ENCODE results near the gene TTC7B.

The TTC7B gene

DNA sequence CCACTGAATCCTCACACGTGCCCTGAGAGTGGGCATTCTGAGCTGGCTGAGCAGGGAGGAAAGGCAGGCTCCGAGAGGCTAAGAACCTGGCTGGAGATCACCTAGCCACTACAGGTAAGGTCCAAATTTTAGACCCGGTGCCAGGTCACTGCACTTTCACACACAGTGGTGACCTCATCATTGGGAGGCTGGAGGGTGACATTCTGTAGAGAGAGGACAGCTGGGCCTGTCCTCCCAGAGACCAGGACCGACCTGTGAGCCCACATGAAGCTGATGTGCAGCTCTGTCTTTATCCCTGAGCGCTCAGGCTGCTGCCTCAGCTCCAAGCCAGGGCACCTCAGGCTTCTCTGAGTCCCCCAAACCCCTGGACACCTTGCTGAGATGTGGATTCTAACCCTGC lies 4.1 kb downstream of the TTC7B start:
- H3K36me3 ChIP-seq (ENCODE audit: insufficient read depth): no peaks in the 10 kb centered on the region
- peaks cover 6% of the 10 kb centered on the region for H3K4me1 ChIP-seq (ENCODE audit: low read depth, poor library complexity, severe bottlenecking)
- no peaks in the 10 kb centered on the region for H3K27me3 ChIP-seq (ENCODE audit: insufficient read depth, low read depth)
- H3K4me3 ChIP-seq (IDR thresholded peaks at IDR 0.05; ENCODE audit: insufficient read depth, low read depth, low read length): no peak overlapping the region
- H4K20me1 ChIP-seq (ENCODE audit: insufficient read depth): no peaks in the 10 kb centered on the region
- no peak overlapping the region for H2AFZ ChIP-seq (ENCODE audit: low read depth)
- H3K79me2 ChIP-seq (ENCODE audit: insufficient read depth, low read depth): no peaks in the 10 kb centered on the region
- TF ChIP-seq, protein P1, sequence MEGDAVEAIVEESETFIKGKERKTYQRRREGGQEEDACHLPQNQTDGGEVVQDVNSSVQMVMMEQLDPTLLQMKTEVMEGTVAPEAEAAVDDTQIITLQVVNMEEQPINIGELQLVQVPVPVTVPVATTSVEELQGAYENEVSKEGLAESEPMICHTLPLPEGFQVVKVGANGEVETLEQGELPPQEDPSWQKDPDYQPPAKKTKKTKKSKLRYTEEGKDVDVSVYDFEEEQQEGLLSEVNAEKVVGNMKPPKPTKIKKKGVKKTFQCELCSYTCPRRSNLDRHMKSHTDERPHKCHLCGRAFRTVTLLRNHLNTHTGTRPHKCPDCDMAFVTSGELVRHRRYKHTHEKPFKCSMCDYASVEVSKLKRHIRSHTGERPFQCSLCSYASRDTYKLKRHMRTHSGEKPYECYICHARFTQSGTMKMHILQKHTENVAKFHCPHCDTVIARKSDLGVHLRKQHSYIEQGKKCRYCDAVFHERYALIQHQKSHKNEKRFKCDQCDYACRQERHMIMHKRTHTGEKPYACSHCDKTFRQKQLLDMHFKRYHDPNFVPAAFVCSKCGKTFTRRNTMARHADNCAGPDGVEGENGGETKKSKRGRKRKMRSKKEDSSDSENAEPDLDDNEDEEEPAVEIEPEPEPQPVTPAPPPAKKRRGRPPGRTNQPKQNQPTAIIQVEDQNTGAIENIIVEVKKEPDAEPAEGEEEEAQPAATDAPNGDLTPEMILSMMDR (conservative IDR thresholded peaks at IDR 0.05; ENCODE audit: low read depth, low read length): no peak
- H3K9ac ChIP-seq: no peak overlapping the region
- H3K27ac ChIP-seq: no peak overlapping the region
- H3K4me2 ChIP-seq: no peak overlapping the region

DNA sequence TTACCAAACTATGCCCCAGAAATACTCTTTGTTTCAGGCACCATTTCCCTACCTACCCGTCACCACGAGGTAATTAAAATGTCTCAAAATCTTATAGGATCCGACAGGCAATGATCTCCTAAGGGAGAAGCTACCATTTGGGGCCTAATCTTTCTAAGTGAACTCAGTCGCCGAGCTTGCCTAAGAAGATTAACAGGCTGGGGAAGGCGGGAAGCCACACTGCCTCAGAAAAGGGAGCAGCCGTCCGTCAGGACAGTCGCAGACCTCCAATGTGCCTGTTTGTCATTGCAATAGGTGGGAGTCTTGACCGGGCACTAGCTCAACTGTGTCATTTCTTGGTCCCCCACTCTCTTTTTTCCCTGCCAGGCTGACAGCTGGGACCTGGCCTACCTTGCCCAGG lies 4.6 kb downstream of the TTC7B start:
- Histone ChIP-seq H3K27ac (no peak overlapping the region), H3K4me3 (IDR thresholded peaks at IDR 0.05; ENCODE audit: insufficient read depth, low read depth, low read length) (no peak overlapping the region), H3K27me3 (ENCODE audit: insufficient read depth, low read depth) (no peaks in the 10 kb centered on the region), H3K9ac (no peak overlapping the region), H3K79me2 (ENCODE audit: insufficient read depth, low read depth) (no peaks in the 10 kb centered on the region), H3K4me2 (no peak overlapping the region), H3K4me1 (ENCODE audit: low read depth, poor library complexity, severe bottlenecking) (peaks cover 6% of the 10 kb centered on the region), H3K36me3 (ENCODE audit: insufficient read depth) (no peaks in the 10 kb centered on the region), H4K20me1 (ENCODE audit: insufficient read depth) (no peaks in the 10 kb centered on the region), H2AFZ (ENCODE audit: low read depth) (no peak overlapping the region)
- TF ChIP-seq, protein P1 (conservative IDR thresholded peaks at IDR 0.05; ENCODE audit: low read depth, low read length): no peak

DNA sequence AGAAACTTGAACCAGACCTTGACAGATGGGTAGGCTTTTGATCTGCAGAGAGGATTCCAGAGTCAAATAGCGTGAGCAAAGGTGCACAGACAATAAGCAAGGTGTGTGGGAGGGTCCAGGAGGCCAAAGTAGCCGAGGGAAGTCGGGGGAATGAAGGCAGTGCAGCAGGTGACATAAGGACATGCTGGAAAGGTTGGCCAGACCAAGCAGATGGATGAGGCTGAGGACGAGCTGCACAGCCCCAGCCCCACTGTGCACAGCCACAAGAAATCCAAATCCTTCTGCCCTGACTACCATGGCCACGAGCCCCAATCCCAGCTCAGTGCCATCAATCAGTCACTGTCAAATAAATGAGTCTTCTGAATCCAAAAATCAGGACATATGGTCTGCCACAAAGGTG lies 5.4 kb downstream of the TTC7B start:
- no peak overlapping the region for H3K4me2 ChIP-seq
- H3K4me1 ChIP-seq (ENCODE audit: low read depth, poor library complexity, severe bottlenecking): peaks cover 6% of the 10 kb centered on the region
- no peak overlapping the region for H3K4me3 ChIP-seq (IDR thresholded peaks at IDR 0.05; ENCODE audit: insufficient read depth, low read depth, low read length)
- TF ChIP-seq, protein P1 (conservative IDR thresholded peaks at IDR 0.05; ENCODE audit: low read depth, low read length): no peak
- H2AFZ ChIP-seq (ENCODE audit: low read depth): no peak overlapping the region
- H3K36me3 ChIP-seq (ENCODE audit: insufficient read depth): no peaks in the 10 kb centered on the region
- no peaks in the 10 kb centered on the region for H3K79me2 ChIP-seq (ENCODE audit: insufficient read depth, low read depth)
- no peaks in the 10 kb centered on the region for H3K27me3 ChIP-seq (ENCODE audit: insufficient read depth, low read depth)
- no peak overlapping the region for H3K27ac ChIP-seq
- no peak overlapping the region for H3K9ac ChIP-seq
- no peaks in the 10 kb centered on the region for H4K20me1 ChIP-seq (ENCODE audit: insufficient read depth)

DNA sequence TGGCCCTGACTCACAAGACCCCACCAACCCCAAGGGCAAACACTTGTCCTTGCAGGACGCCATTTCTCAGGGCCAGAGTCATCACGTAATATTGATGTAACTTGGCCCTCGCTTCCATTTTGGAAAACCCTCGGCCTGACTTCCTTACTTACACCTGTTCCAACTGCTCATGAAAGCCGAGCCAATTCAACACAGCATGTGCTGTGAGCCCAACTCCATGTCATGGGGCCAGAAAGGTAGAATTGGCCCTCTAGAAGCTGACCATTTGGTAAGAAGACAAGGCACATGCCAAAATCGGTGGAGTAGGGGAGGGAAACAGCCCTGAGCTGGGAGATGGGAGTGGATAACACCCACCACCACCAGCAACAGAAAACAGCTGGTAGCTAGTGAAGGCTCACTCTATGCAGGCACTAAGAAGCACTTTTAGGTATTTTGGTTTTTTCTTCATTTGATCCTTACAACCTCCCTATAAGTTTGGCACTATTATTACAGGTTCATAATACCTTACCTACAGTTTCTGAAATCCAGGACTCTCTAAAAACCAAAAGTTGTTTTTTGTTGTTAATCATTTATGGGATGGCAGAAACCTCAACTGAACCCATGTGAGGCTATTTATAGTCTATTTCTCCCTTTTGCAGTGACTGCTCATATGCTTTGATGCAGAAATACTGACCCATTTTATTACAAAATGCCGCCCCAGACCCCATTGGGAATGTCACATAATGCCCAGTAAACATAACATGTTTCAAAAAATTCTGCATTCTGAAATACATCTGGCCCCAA lies 6.5 kb downstream of the TTC7B start:
- Histone ChIP-seq H3K36me3 (ENCODE audit: insufficient read depth) (no peaks in the 10 kb centered on the region), H3K4me2 (no peak overlapping the region), H3K27me3 (ENCODE audit: insufficient read depth, low read depth) (no peaks in the 10 kb centered on the region), H4K20me1 (ENCODE audit: insufficient read depth) (no peaks in the 10 kb centered on the region), H3K4me1 (ENCODE audit: low read depth, poor library complexity, severe bottlenecking) (peaks cover 6% of the 10 kb centered on the region), H3K79me2 (ENCODE audit: insufficient read depth, low read depth) (no peaks in the 10 kb centered on the region), H3K9ac (no peak overlapping the region), H2AFZ (ENCODE audit: low read depth) (no peak overlapping the region), H3K4me3 (IDR thresholded peaks at IDR 0.05; ENCODE audit: insufficient read depth, low read depth, low read length) (no peak overlapping the region), H3K27ac (no peak overlapping the region)
- TF ChIP-seq, protein P1 (conservative IDR thresholded peaks at IDR 0.05; ENCODE audit: low read depth, low read length): no peak

Data from KMS-11 (cell line).